Breast epithelium (tissue), 4 donors: Measurements from ENCODE around the gene VPS41. TPM values are rescaled to one million over a fixed set of nuclear protein-coding genes. Genes with fewer than 3 reads are reported as not detected.

Source experiments
- DNase-seq, 2 donors: peaks; one replicate each; pipeline ENCODE4 v3.0.0-alpha.2; 2019; ENCODE audit warnings: low spot score in 2 of 2
- H3K27ac ChIP-seq, 2 donors: fragments of 200-600 bp; sonication (generic) in 1 of 2; one replicate each; pipeline ENCODE4 v1.5.1; 2016 to 2019; ENCODE audit warnings: mild to moderate bottlenecking in 1 of 2
- H3K27me3 ChIP-seq, 2 donors: fragments of 200-600 bp; sonication (generic) in 1 of 2; one replicate each; pipeline versions ENCODE4 v1.5.1 to v1.6.0; 2017 to 2019; ENCODE audit warnings: control low read depth in 1 of 2, mild to moderate bottlenecking in 1 of 2
- H3K36me3 ChIP-seq: fragments of 200-600 bp; one replicate; pipeline ENCODE4 v1.5.1; 2019
- H3K4me1 ChIP-seq, 2 donors: fragments of 200-600 bp; sonication (generic); one replicate each; pipeline ENCODE4 v1.5.1; 2016 to 2019; ENCODE audit warnings: control low read depth in 1 of 2
- H3K4me3 ChIP-seq, 3 donors: fragments of 200-600 bp; sonication (generic); 1 replicate in 2 of 3; 2 replicates in 1 of 3; pipeline ENCODE4 v1.5.1; 2016 to 2019; ENCODE audit warnings: mild to moderate bottlenecking in 3 of 3, moderate library complexity in 2 of 3
- H3K9me3 ChIP-seq, 2 donors: fragments of 200-600 bp; sonication (generic) in 1 of 2; one replicate each; pipeline ENCODE4 v1.5.1; 2016 to 2019; ENCODE audit warnings: control low read depth in 1 of 2
- CTCF ChIP-seq, 3 donors: fragments of 450-650 bp; IDR thresholded peaks; one replicate each; pipeline ENCODE4 v1.5.1; 2016 to 2017; ENCODE audit warnings: antibody characterized with exemption in 3 of 3, mild to moderate bottlenecking in 3 of 3, moderate library complexity in 3 of 3
- POLR2A ChIP-seq: fragments of 450-650 bp; IDR thresholded peaks from one replicate; pipeline ENCODE4 v1.6.1; 2016; ENCODE audit warnings: antibody characterized with exemption, mild to moderate bottlenecking, moderate library complexity
- POLR2AphosphoS5 ChIP-seq, 3 donors: sonication (generic); formaldehyde crosslinking; IDR thresholded peaks; one replicate each; pipeline ENCODE4 v1.6.1; 2017; ENCODE audit warnings: antibody characterized with exemption in 3 of 3
- intact Hi-C: fragments of 100-400 bp; cut with DNase I; formaldehyde crosslinking; loops from one replicate; pipeline ENCODE4 v1.15.1; 2023; ENCODE audit warnings: low total_unique reads
- total RNA-seq, 3 donors: library from RNA; depleted of rRNA; stranded (reverse); fragments of >200 nt; gene quantifications; one replicate each; pipeline ENCODE4 v1.1.0, GENCODE V29; 2016

Gene VPS41
- total RNA-seq, 3 donors from 2014 or later, result 40.6 to 55.8 (median 45.8) TPM

- TF ChIP-seq CTCF (IDR thresholded peaks at IDR 0.05) (no peak), POLR2AphosphoS5 (IDR thresholded peaks at IDR 0.05) (no peak), POLR2A (no peak)
- no peaks in the 10 kb centered on the region for H3K4me1 ChIP-seq
- H3K27me3 ChIP-seq, result no peaks in the 10 kb centered on the region
- no peak for DNase-seq
- no peaks in the 10 kb centered on the region for H3K36me3 ChIP-seq
- no peak overlapping the region for H3K27ac ChIP-seq
- intact Hi-C loops, result no loop called here
- no peak overlapping the region for H3K4me3 ChIP-seq
- H3K9me3 ChIP-seq, result no peaks in the 10 kb centered on the region
Observed at GRCh38 chr7:38681882-38682281, 227.1 kb downstream of the VPS41 start.

GRCh38 chr7:38679419-38679818, 229.6 kb downstream of the VPS41 start:
- Histone ChIP-seq H3K4me1 (no peaks in the 10 kb centered on the region), H3K27me3 (no peaks in the 10 kb centered on the region), H3K9me3 (no peaks in the 10 kb centered on the region), H3K36me3 (no peaks in the 10 kb centered on the region), H3K4me3 (no peak overlapping the region), H3K27ac (no peak overlapping the region)
- intact Hi-C loops, result no loop called here
- DNase-seq, result no peak
- TF ChIP-seq CTCF (IDR thresholded peaks at IDR 0.05) (no peak), POLR2A (no peak), POLR2AphosphoS5 (IDR thresholded peaks at IDR 0.05) (no peak)

DNA sequence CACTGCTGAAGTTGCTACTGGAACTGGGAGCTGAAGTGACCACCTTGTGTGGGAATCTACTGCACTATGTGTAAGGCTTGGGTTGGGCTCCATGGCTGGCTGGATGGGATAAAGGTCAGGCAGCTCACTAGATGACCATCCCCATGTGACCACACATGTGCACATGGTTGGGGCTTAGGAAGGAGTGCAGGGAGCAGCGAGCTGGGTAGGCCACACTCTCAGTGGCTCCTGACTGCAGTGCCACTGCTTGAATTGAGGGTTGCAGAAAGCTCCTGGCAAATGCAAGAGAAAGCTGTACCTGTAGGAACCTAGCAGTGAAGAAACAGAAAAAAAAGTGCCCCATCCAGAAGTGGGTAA, 230.3 kb downstream of the VPS41 start:
- no peaks in the 10 kb centered on the region for H3K36me3 ChIP-seq
- no peaks in the 10 kb centered on the region for H3K4me1 ChIP-seq
- H3K9me3 ChIP-seq, result no peaks in the 10 kb centered on the region
- no peaks in the 10 kb centered on the region for H3K27me3 ChIP-seq
- intact Hi-C loops, result no loop called here
- H3K27ac ChIP-seq, result no peak overlapping the region
- no peak overlapping the region for H3K4me3 ChIP-seq
- TF ChIP-seq POLR2AphosphoS5 (IDR thresholded peaks at IDR 0.05), result no peak
- TF ChIP-seq CTCF (IDR thresholded peaks at IDR 0.05), result no peak
- TF ChIP-seq POLR2A, result no peak
- DNase-seq, result no peak

- DNase-seq, result no peak
- intact Hi-C loops, result no loop called here
- Histone ChIP-seq H3K27ac (no peak overlapping the region), H3K36me3 (no peaks in the 10 kb centered on the region), H3K4me1 (no peaks in the 10 kb centered on the region), H3K9me3 (no peaks in the 10 kb centered on the region), H3K4me3 (no peak overlapping the region), H3K27me3 (no peaks in the 10 kb centered on the region)
- no peak for TF ChIP-seq CTCF (IDR thresholded peaks at IDR 0.05)
- TF ChIP-seq POLR2A, result no peak
- TF ChIP-seq POLR2AphosphoS5 (IDR thresholded peaks at IDR 0.05), result no peak
Observed at GRCh38 chr7:38677981-38678697, 230.9 kb downstream of the VPS41 start.

DNA sequence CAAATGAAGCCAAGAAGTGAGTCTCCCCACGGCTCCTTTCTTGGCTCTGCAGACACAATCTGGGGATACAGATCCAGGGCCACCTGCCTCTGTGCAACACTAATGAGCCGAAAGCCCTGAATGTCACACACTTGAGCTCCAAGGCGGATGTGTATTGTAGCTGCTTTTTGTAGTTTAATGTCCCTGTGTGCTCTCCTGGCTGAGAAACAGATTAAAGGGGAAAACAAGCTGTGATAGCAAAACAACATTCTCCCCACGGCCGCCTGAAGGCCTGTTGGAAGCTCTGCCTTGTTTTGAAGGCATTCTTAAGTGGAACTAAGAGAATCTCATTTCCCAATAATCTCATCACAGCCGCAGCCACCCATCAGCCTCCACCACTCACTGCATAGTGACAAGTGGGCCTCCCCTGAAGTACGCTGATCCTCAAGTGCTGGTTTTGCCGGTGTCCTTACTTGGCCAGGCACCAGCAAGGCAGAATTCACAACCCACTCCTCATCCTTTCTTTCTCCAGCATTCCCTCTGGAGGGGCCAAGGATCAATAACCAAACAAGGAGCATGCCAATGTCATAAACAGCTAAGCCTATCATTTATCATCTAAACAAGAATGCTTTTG, 233.4 kb downstream of the VPS41 start:
- H3K27me3 ChIP-seq, result no peaks in the 10 kb centered on the region
- H3K27ac ChIP-seq, result peak overlapping the region in 1 of 2 donors; percentile 58
- H3K4me1 ChIP-seq, result no peaks in the 10 kb centered on the region
- intact Hi-C loops, result no loop called here
- no peak overlapping the region for H3K4me3 ChIP-seq
- TF ChIP-seq CTCF (IDR thresholded peaks at IDR 0.05), result no peak
- H3K36me3 ChIP-seq, result no peaks in the 10 kb centered on the region
- H3K9me3 ChIP-seq, result no peaks in the 10 kb centered on the region
- no peak for DNase-seq
